HL-60 (cell line): ENCODE measurements around the gene C10orf71.

Experiments
- CTCF ChIP-seq: IDR thresholded peaks from one replicate; pipeline ENCODE4 v1.5.1; 2011; ENCODE audit warnings: low read length, control low read depth, inconsistent platforms; ENCODE audit not compliant: insufficient read depth
- GABPA ChIP-seq: IDR thresholded peaks from 2 replicates; pipeline ENCODE4 v1.6.1; 2012; ENCODE audit warnings: low read depth
- POLR2AphosphoS5 ChIP-seq: IDR thresholded peaks from 2 replicates; pipeline ENCODE4 v1.6.1; 2012; ENCODE audit warnings: low read depth
- REST ChIP-seq: IDR thresholded peaks from 2 replicates; pipeline ENCODE4 v1.6.1; 2012; ENCODE audit warnings: low read depth; ENCODE audit not compliant: insufficient replicate concordance

GRCh38 chr10:49356944-49357343 lies 58.0 kb downstream of the C10orf71 start:
- TF ChIP-seq CTCF (no peak), POLR2AphosphoS5 (no peak), REST (no peak), GABPA (no peak)
